Suprapubic skin (tissue), 4 donors: Measurements from ENCODE around the gene TIGD6.

Experiments
- CTCF ChIP-seq, 2 donors: fragments of 200-600 bp in 1 of 2; fragments of 450-650 bp in 1 of 2; sonication (generic) in 1 of 2; IDR thresholded peaks; one replicate each; pipeline ENCODE4 v1.5.1; 2016 to 2019; ENCODE audit warnings: antibody characterized with exemption in 2 of 2, mild to moderate bottlenecking in 1 of 2, moderate library complexity in 1 of 2
- EP300 ChIP-seq: sonication (generic); formaldehyde crosslinking; IDR thresholded peaks from one replicate; pipeline ENCODE4 v1.6.1; 2017; ENCODE audit warnings: antibody characterized with exemption
- POLR2A ChIP-seq, 2 donors: fragments of 450-650 bp; IDR thresholded peaks; one replicate each; pipeline ENCODE4 v1.6.1; 2017; ENCODE audit warnings: antibody characterized with exemption in 2 of 2, mild to moderate bottlenecking in 2 of 2, moderate library complexity in 2 of 2
- POLR2AphosphoS5 ChIP-seq, 3 donors: sonication (generic); formaldehyde crosslinking; IDR thresholded peaks; one replicate each; pipeline ENCODE4 v1.6.1; 2017; ENCODE audit warnings: antibody characterized with exemption in 3 of 3

- TF ChIP-seq CTCF (IDR thresholded peaks at IDR 0.05), result no peak
- no peak for TF ChIP-seq POLR2AphosphoS5 (IDR thresholded peaks at IDR 0.05)
- no peak for TF ChIP-seq POLR2A (IDR thresholded peaks at IDR 0.05)
- TF ChIP-seq EP300, result no peak
Measured at GRCh38 chr5:150015415-150015814, 15.0 kb upstream of the TIGD6 start.
